ENCODE measurements around the gene AFF3.

Gene AFF3

DNA sequence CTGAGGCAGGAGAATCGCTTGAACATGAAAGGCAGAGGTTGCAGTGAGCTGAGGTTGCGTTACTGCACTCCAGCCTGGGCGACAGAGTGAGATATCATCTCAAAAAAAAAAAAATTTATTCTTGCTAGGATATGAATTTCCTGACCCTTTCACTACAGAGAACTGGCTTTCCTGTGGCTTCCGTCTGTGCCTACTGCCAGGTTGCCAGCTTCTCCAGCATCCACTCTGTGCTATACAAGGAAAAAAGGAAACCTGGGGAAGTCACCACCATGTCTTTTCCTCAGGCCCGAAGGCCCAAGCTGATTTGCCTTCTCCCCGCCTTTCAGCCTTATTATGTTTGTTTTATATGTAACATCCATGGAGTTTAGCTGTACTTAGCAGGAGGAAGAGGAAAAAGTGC lies 530.6 kb downstream of the AFF3 start:
- Histone ChIP-seq H3K79me2 (ENCODE audit: control insufficient read depth, insufficient read depth, low read length, poor library complexity) (no peaks in the 10 kb centered on the region), H3K27me3 (ENCODE audit: insufficient read depth, low read length) (no peaks in the 10 kb centered on the region), H2BK5ac (ENCODE audit: low read depth, low read length, poor library complexity) (no peak overlapping the region), H3K4me3 (ENCODE audit: low read depth, low read length) (no peak overlapping the region), H3K27ac (ENCODE audit: low read depth, low read length) (no peak overlapping the region), H3K18ac (ENCODE audit: low read length) (no peak overlapping the region), H2BK120ac (ENCODE audit: insufficient read depth, low read length, poor library complexity) (no peak overlapping the region), H2AK5ac (ENCODE audit: low read length) (no peak overlapping the region), H3K36me3 (ENCODE audit: control insufficient read depth in 1 of 2, insufficient read depth in 2 of 2, low read length in 2 of 2) (peaks cover 0 to 2% of the 10 kb centered on the region in 2 experiments), H3K4me1 (ENCODE audit: control insufficient read depth in 1 of 2, insufficient read depth in 2 of 2, low read length in 2 of 2) (peaks cover 3 to 11% of the 10 kb centered on the region in 2 experiments), H3K79me1 (ENCODE audit: low read length) (peaks cover 13% of the 10 kb centered on the region), H3K23ac (ENCODE audit: low read length) (no peak overlapping the region), H2AFZ (ENCODE audit: insufficient read depth, low read length, poor library complexity) (no peak overlapping the region), H3K4ac (ENCODE audit: low read depth, low read length) (no peak overlapping the region), H3K9me3 (ENCODE audit: insufficient read depth, low read depth, low read length) (no peaks in the 10 kb centered on the region), H3K4me2 (ENCODE audit: low read length) (no peak overlapping the region), H3K14ac (ENCODE audit: low read length) (no peak overlapping the region), H2BK12ac (ENCODE audit: low read length) (peak overlapping the region; percentile 70), H3K9ac (ENCODE audit: low read length) (no peak overlapping the region), H4K8ac (ENCODE audit: low read depth, low read length) (no peak overlapping the region), H4K12ac (ENCODE audit: low read depth, low read length) (no peak overlapping the region), H4K91ac (ENCODE audit: low read depth, low read length) (peak overlapping the region; percentile 75)
- WGBS (ENCODE audit: extremely low coverage, insufficient coverage, insufficient read length) = no CpG with 5 or more reads among the region's 6 CpGs
- DNase-seq = no peak

DNA sequence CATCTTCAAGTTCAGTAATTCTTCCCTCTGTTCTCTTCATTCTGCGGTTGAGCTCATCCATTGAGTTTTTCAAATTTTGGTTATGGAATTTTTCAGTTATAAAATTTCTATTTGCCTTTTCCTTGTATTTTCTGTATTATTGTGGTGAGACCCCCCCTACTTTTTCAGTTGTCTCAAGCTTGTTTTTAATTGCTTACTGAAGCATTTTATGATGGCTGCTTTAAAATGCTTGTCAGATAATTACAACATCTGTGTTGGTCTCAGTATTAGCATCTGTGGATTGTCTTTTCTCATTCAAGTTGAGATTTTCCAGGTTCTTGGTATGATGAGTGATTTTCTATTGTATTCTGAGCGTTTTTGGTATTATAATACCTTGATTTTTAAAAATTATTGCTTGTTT lies 531.4 kb downstream of the AFF3 start:
- H2AFZ ChIP-seq (ENCODE audit: insufficient read depth, low read length, poor library complexity) = no peak overlapping the region
- H4K8ac ChIP-seq (ENCODE audit: low read depth, low read length) = no peak overlapping the region
- no peak overlapping the region for H3K4ac ChIP-seq (ENCODE audit: low read depth, low read length)
- H3K4me3 ChIP-seq (ENCODE audit: low read depth, low read length) = no peak overlapping the region
- no peak for DNase-seq
- no peak overlapping the region for H3K4me2 ChIP-seq (ENCODE audit: low read length)
- no peak overlapping the region for H3K14ac ChIP-seq (ENCODE audit: low read length)
- H2BK120ac ChIP-seq (ENCODE audit: insufficient read depth, low read length, poor library complexity) = peak overlapping the region; percentile 79
- H2AK5ac ChIP-seq (ENCODE audit: low read length) = no peak overlapping the region
- no peaks in the 10 kb centered on the region for H3K9me3 ChIP-seq (ENCODE audit: insufficient read depth, low read depth, low read length)
- no peak overlapping the region for H3K27ac ChIP-seq (ENCODE audit: low read depth, low read length)
- H2BK5ac ChIP-seq (ENCODE audit: low read depth, low read length, poor library complexity) = no peak overlapping the region
- no peaks in the 10 kb centered on the region for H3K79me2 ChIP-seq (ENCODE audit: control insufficient read depth, insufficient read depth, low read length, poor library complexity)
- peak overlapping the region; percentile 67 for H4K91ac ChIP-seq (ENCODE audit: low read depth, low read length)
- no peak overlapping the region for H3K23ac ChIP-seq (ENCODE audit: low read length)
- H3K36me3 ChIP-seq (ENCODE audit: control insufficient read depth in 1 of 2, insufficient read depth in 2 of 2, low read length in 2 of 2) = peaks cover 0 to 2% of the 10 kb centered on the region in 2 experiments
- H3K4me1 ChIP-seq (ENCODE audit: control insufficient read depth in 1 of 2, insufficient read depth in 2 of 2, low read length in 2 of 2) = peaks cover 3 to 11% of the 10 kb centered on the region in 2 experiments
- no peaks in the 10 kb centered on the region for H3K27me3 ChIP-seq (ENCODE audit: insufficient read depth, low read length)
- H3K79me1 ChIP-seq (ENCODE audit: low read length) = peaks cover 13% of the 10 kb centered on the region
- no peak overlapping the region for H2BK12ac ChIP-seq (ENCODE audit: low read length)
- no peak overlapping the region for H3K9ac ChIP-seq (ENCODE audit: low read length)
- WGBS (ENCODE audit: extremely low coverage, insufficient coverage, insufficient read length) = no CpG with 5 or more reads among the region's 2 CpGs
- no peak overlapping the region for H4K12ac ChIP-seq (ENCODE audit: low read depth, low read length)
- H3K18ac ChIP-seq (ENCODE audit: low read length) = no peak overlapping the region

DNA sequence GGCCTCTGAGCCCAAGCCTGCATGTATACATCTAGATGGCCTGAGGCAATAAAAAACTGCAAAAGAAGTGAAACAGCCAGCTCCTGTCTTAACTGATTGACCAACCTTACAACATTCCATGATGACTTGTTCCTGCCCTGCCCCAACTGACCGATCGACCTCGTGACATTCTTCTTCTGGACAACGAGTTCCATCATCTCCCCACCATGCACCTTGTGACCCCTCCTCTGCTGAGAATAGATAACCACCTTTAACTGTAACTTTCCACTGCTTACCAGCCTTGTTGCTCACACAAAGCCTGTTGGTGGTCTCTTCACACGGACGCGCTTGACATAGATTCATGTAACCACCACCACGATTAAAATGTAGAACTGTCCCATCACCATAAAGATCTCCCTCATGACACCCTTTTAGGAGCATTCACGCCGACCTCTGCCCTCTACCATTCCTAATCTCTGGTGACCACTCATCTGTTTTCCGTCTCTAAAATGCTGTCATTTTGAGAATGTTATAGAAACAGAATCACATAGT lies 532.5 kb downstream of the AFF3 start:
- H3K14ac ChIP-seq (ENCODE audit: low read length) = no peak overlapping the region
- peak overlapping the region; percentile 53 for H4K8ac ChIP-seq (ENCODE audit: low read depth, low read length)
- H3K4me2 ChIP-seq (ENCODE audit: low read length) = no peak overlapping the region
- peaks cover 3 to 11% of the 10 kb centered on the region in 2 experiments for H3K4me1 ChIP-seq (ENCODE audit: control insufficient read depth in 1 of 2, insufficient read depth in 2 of 2, low read length in 2 of 2)
- H3K4me3 ChIP-seq (ENCODE audit: low read depth, low read length) = no peak overlapping the region
- H4K91ac ChIP-seq (ENCODE audit: low read depth, low read length) = peak overlapping the region; percentile 89
- no peak overlapping the region for H3K4ac ChIP-seq (ENCODE audit: low read depth, low read length)
- peaks cover 0 to 2% of the 10 kb centered on the region in 2 experiments for H3K36me3 ChIP-seq (ENCODE audit: control insufficient read depth in 1 of 2, insufficient read depth in 2 of 2, low read length in 2 of 2)
- peak overlapping the region; percentile 72 for H2BK120ac ChIP-seq (ENCODE audit: insufficient read depth, low read length, poor library complexity)
- H3K9ac ChIP-seq (ENCODE audit: low read length) = no peak overlapping the region
- H4K12ac ChIP-seq (ENCODE audit: low read depth, low read length) = no peak overlapping the region
- no peak overlapping the region for H2AK5ac ChIP-seq (ENCODE audit: low read length)
- no peaks in the 10 kb centered on the region for H3K27me3 ChIP-seq (ENCODE audit: insufficient read depth, low read length)
- peaks cover 13% of the 10 kb centered on the region for H3K79me1 ChIP-seq (ENCODE audit: low read length)
- peak overlapping the region; percentile 78 for H2BK12ac ChIP-seq (ENCODE audit: low read length)
- H3K9me3 ChIP-seq (ENCODE audit: insufficient read depth, low read depth, low read length) = no peaks in the 10 kb centered on the region
- no CpG with 5 or more reads among the region's 11 CpGs for WGBS (ENCODE audit: extremely low coverage, insufficient coverage, insufficient read length)
- H2BK5ac ChIP-seq (ENCODE audit: low read depth, low read length, poor library complexity) = peak overlapping the region; percentile 66
- H3K79me2 ChIP-seq (ENCODE audit: control insufficient read depth, insufficient read depth, low read length, poor library complexity) = no peaks in the 10 kb centered on the region
- H3K23ac ChIP-seq (ENCODE audit: low read length) = no peak overlapping the region
- DNase-seq = peak; percentile 50 to 85
- no peak overlapping the region for H2AFZ ChIP-seq (ENCODE audit: insufficient read depth, low read length, poor library complexity)
- peak overlapping the region; percentile 8 for H3K27ac ChIP-seq (ENCODE audit: low read depth, low read length)
- peak overlapping the region; percentile 72 for H3K18ac ChIP-seq (ENCODE audit: low read length)

DNA sequence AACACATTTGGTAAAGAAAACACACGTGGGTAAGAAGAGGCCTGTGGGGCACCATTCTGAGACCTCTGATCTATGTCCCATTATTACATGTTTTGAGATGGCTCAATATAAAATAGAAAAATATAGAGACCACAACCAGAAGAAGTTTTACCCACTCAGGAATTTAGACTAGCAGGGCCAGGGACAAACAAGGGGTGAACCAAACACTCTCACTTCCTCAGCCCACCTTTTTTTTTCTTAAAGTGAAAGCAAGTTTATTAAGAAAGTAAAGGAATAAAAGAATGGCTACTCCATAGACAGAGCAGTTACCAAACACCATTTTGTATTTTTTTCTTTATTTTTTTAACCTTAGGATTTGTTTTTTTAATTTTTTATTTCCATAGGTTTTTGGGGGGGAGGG lies 533.5 kb downstream of the AFF3 start:
- H3K9ac ChIP-seq (ENCODE audit: low read length) = no peak overlapping the region
- no peak overlapping the region for H3K4me2 ChIP-seq (ENCODE audit: low read length)
- DNase-seq = no peak
- no peaks in the 10 kb centered on the region for H3K9me3 ChIP-seq (ENCODE audit: insufficient read depth, low read depth, low read length)
- H4K91ac ChIP-seq (ENCODE audit: low read depth, low read length) = no peak overlapping the region
- H4K8ac ChIP-seq (ENCODE audit: low read depth, low read length) = no peak overlapping the region
- WGBS (ENCODE audit: extremely low coverage, insufficient coverage, insufficient read length) = no CpG with 5 or more reads among the region's 1 CpG
- no peak overlapping the region for H3K4ac ChIP-seq (ENCODE audit: low read depth, low read length)
- H3K79me1 ChIP-seq (ENCODE audit: low read length) = peaks cover 13% of the 10 kb centered on the region
- H2BK12ac ChIP-seq (ENCODE audit: low read length) = no peak overlapping the region
- no peak overlapping the region for H3K4me3 ChIP-seq (ENCODE audit: low read depth, low read length)
- peaks cover 0 to 2% of the 10 kb centered on the region in 2 experiments for H3K36me3 ChIP-seq (ENCODE audit: control insufficient read depth in 1 of 2, insufficient read depth in 2 of 2, low read length in 2 of 2)
- no peak overlapping the region for H2AK5ac ChIP-seq (ENCODE audit: low read length)
- no peak overlapping the region for H3K18ac ChIP-seq (ENCODE audit: low read length)
- no peaks in the 10 kb centered on the region for H3K79me2 ChIP-seq (ENCODE audit: control insufficient read depth, insufficient read depth, low read length, poor library complexity)
- no peak overlapping the region for H2AFZ ChIP-seq (ENCODE audit: insufficient read depth, low read length, poor library complexity)
- H3K4me1 ChIP-seq (ENCODE audit: control insufficient read depth in 1 of 2, insufficient read depth in 2 of 2, low read length in 2 of 2) = peaks cover 3 to 11% of the 10 kb centered on the region in 2 experiments
- no peak overlapping the region for H3K27ac ChIP-seq (ENCODE audit: low read depth, low read length)
- no peak overlapping the region for H3K23ac ChIP-seq (ENCODE audit: low read length)
- H3K27me3 ChIP-seq (ENCODE audit: insufficient read depth, low read length) = no peaks in the 10 kb centered on the region
- H2BK5ac ChIP-seq (ENCODE audit: low read depth, low read length, poor library complexity) = no peak overlapping the region
- no peak overlapping the region for H2BK120ac ChIP-seq (ENCODE audit: insufficient read depth, low read length, poor library complexity)
- H3K14ac ChIP-seq (ENCODE audit: low read length) = no peak overlapping the region
- H4K12ac ChIP-seq (ENCODE audit: low read depth, low read length) = no peak overlapping the region
